HFFc6 (cell line): ENCODE data around the gene MTG1. TPM values are rescaled to one million over a fixed set of nuclear protein-coding genes. Genes with fewer than 3 reads are reported as not detected.
A peak's percentile ranks its signal among the peaks of the same experiment; 100 is the strongest.

Experiments used
- DNase-seq: peaks from one replicate; pipeline ENCODE4 v3.0.0-alpha.2; 2018
- H3K27ac Mint-ChIP-seq: 2 replicates; pipeline ENCODE4 v1.8.0; 2020; ENCODE audit warnings: mild to moderate bottlenecking, mixed read lengths
- H3K27me3 Mint-ChIP-seq: 2 replicates; pipeline ENCODE4 v1.8.0; 2021; ENCODE audit warnings: mild to moderate bottlenecking, moderate library complexity, mixed read lengths; ENCODE audit not compliant: insufficient read depth
- H3K36me3 Mint-ChIP-seq: 2 replicates; pipeline ENCODE4 v1.8.0; 2021; ENCODE audit warnings: low read depth, mixed read lengths
- H3K4me1 Mint-ChIP-seq: 2 replicates; pipeline ENCODE4 v1.8.0; 2020; ENCODE audit warnings: low read depth, mixed read lengths
- H3K4me3 Mint-ChIP-seq: 2 replicates; pipeline ENCODE4 v1.8.0; 2020; ENCODE audit warnings: mild to moderate bottlenecking, moderate library complexity, mixed read lengths
- H3K9me3 Mint-ChIP-seq: 2 replicates; pipeline ENCODE4 v1.8.0; 2020; ENCODE audit warnings: mild to moderate bottlenecking, mixed read lengths
- CTCF ChIP-seq: fragments of 200-600 bp; sonication (generic); IDR thresholded peaks from 2 replicates; pipeline ENCODE4 v1.5.0; 2021; ENCODE audit warnings: antibody characterized with exemption, mild to moderate bottlenecking
- total RNA-seq, 6 experiments: library from RNA; stranded (reverse); fragmentation: NEBNext Ultra II Directional; extraction: Animal tissue kit (Norgen Biotek cat#: 25700); gene quantifications; 2 replicates in 1 of 6; 3 replicates in 5 of 6; pipeline ENCODE4 v1.2.3, GENCODE V29; 2021

MTG1 gene
- total RNA-seq, 6 experiments from 2014 or later: 23.7 to 33.0 (median 26.6) TPM

GRCh38 chr10:133401500-133401899, 7.5 kb downstream of the MTG1 start:
- DNase-seq: no peak
- 0 out of 2 replicates have a peak, but pooled peaks have one; percentile 8 for TF ChIP-seq CTCF
- H3K27ac Mint-ChIP-seq: no peak overlapping the region; the same call in 1 of the 2 replicates
- H3K36me3 Mint-ChIP-seq: peaks cover 39% of the 10 kb centered on the region
- H3K4me3 Mint-ChIP-seq: no peak overlapping the region
- no peaks in the 10 kb centered on the region for H3K27me3 Mint-ChIP-seq
- peaks cover 31% of the 10 kb centered on the region for H3K4me1 Mint-ChIP-seq
- H3K9me3 Mint-ChIP-seq: no peaks in the 10 kb centered on the region

- peaks cover 39% of the 10 kb centered on the region for H3K36me3 Mint-ChIP-seq
- H3K27me3 Mint-ChIP-seq: no peaks in the 10 kb centered on the region
- H3K4me1 Mint-ChIP-seq: peaks cover 31% of the 10 kb centered on the region
- no peak for DNase-seq
- no peak overlapping the region for H3K4me3 Mint-ChIP-seq
- no peak for TF ChIP-seq CTCF
- peak overlapping the region; percentile 10; the same call in 1 of the 2 replicates for H3K27ac Mint-ChIP-seq
- no peaks in the 10 kb centered on the region for H3K9me3 Mint-ChIP-seq
These were observed 8.2 kb downstream of the MTG1 start for GRCh38 chr10:133401981-133402725.

- no peak for TF ChIP-seq CTCF
- H3K36me3 Mint-ChIP-seq: peaks cover 37% of the 10 kb centered on the region
- no peak overlapping the region for H3K4me3 Mint-ChIP-seq
- no peak for DNase-seq
- H3K4me1 Mint-ChIP-seq: peaks cover 30% of the 10 kb centered on the region
- H3K27me3 Mint-ChIP-seq: no peaks in the 10 kb centered on the region; the same call in 1 of the 2 replicates
- no peak overlapping the region for H3K27ac Mint-ChIP-seq
- H3K9me3 Mint-ChIP-seq: no peaks in the 10 kb centered on the region
These were observed 9.4 kb downstream of the MTG1 start for GRCh38 chr10:133403359-133403758.

GRCh38 chr10:133403784-133404183, 9.8 kb downstream of the MTG1 start:
- DNase-seq: no peak
- Mint-ChIP-seq H3K36me3 (peaks cover 41% of the 10 kb centered on the region), H3K4me3 (no peak overlapping the region), H3K9me3 (no peaks in the 10 kb centered on the region), H3K4me1 (peaks cover 30% of the 10 kb centered on the region), H3K27ac (no peak overlapping the region), H3K27me3 (no peaks in the 10 kb centered on the region; the same call in 1 of the 2 replicates)
- no peak for TF ChIP-seq CTCF

- Mint-ChIP-seq H3K27ac (peak overlapping the region; percentile 59), H3K36me3 (peaks cover 56% of the 10 kb centered on the region), H3K9me3 (peaks cover 2% of the 10 kb centered on the region), H3K4me3 (peak overlapping the region; percentile 38), H3K27me3 (no peaks in the 10 kb centered on the region; the same call in 1 of the 2 replicates), H3K4me1 (peaks cover 30% of the 10 kb centered on the region)
- no peak for TF ChIP-seq CTCF
- DNase-seq: peak; percentile 18
These were observed 11.3 kb downstream of the MTG1 start for GRCh38 chr10:133405272-133405671.
